Dedifferentiated amniotic fluid mesenchymal stem cell (primary cell): Measurements from ENCODE around the gene TOMM22.

Source experiments
- DNase-seq: peaks from one replicate; pipeline ENCODE4 v3.0.0-alpha.2; 2016; ENCODE audit errors: extremely low spot score

The TOMM22 gene

GRCh38 chr22:38696606-38697424 lies 15.1 kb downstream of the TOMM22 start:
- DNase-seq, result peak; percentile 86

- no peak for DNase-seq
Observed at GRCh38 chr22:38697425-38698089, 15.8 kb downstream of the TOMM22 start.

- no peak for DNase-seq
Observed at GRCh38 chr22:38698407-38699094, 16.8 kb downstream of the TOMM22 start.

GRCh38 chr22:38699143-38699542 lies 17.4 kb downstream of the TOMM22 start:
- no peak for DNase-seq

GRCh38 chr22:38699784-38700183 lies 18.0 kb downstream of the TOMM22 start:
- DNase-seq, result peak; percentile 42

- peak; percentile 28 for DNase-seq
Observed at GRCh38 chr22:38700270-38700788, 18.6 kb downstream of the TOMM22 start.

GRCh38 chr22:38700789-38701628 lies 19.3 kb downstream of the TOMM22 start, which contains the start of gene JOSD1:
Gene JOSD1 (minus strand): TSS chr22:38700943. CDS start chr22:38699987, 956 bp downstream.
- DNase-seq, result peak; percentile 82

- DNase-seq, result no peak
Observed at GRCh38 chr22:38704654-38705234, 23.0 kb downstream of the TOMM22 start.

- peak; percentile 100 for DNase-seq
Observed at GRCh38 chr22:38705235-38706100, 23.7 kb downstream of the TOMM22 start, which contains the start of gene GTPBP1. Gene GTPBP1 (plus strand): TSS chr22:38705944. CDS start chr22:38705956, 12 bp downstream.

- DNase-seq, result no peak
Observed at GRCh38 chr22:38706101-38706900, 24.5 kb downstream of the TOMM22 start.

- DNase-seq, result no peak
Observed at GRCh38 chr22:38706901-38707195, 25.1 kb downstream of the TOMM22 start.

- DNase-seq, result no peak
Observed at GRCh38 chr22:38707346-38707745, 25.6 kb downstream of the TOMM22 start.

GRCh38 chr22:38707984-38708383 lies 26.2 kb downstream of the TOMM22 start:
- DNase-seq, result no peak

GRCh38 chr22:38709306-38709705 lies 27.5 kb downstream of the TOMM22 start:
- DNase-seq, result no peak

GRCh38 chr22:38710351-38710750 lies 28.6 kb downstream of the TOMM22 start:
- no peak for DNase-seq

GRCh38 chr22:38710866-38711265 lies 29.1 kb downstream of the TOMM22 start:
- no peak for DNase-seq

- no peak for DNase-seq
Observed at GRCh38 chr22:38712486-38713207, 30.9 kb downstream of the TOMM22 start.

- no peak for DNase-seq
Observed at GRCh38 chr22:38713921-38714320, 32.2 kb downstream of the TOMM22 start.
